GM12878 (cell line): ENCODE results near the gene ZDHHC7. TPM values are rescaled to one million over a fixed set of nuclear protein-coding genes. Genes with fewer than 3 reads are reported as not detected.

Experiments used
- ATAC-seq: fragments of 200-7000 bp; cut with Tn5 transposase; 3 replicates; pipeline ENCODE4 v1.9.1; 2020; ENCODE audit warnings: mild to moderate bottlenecking, moderate library complexity
- BruUV-seq: library from RNA; stranded (reverse); fragments of 400-500 nt; replicated peaks from 2 replicates; lab custom pipeline; 2021; lab: Mats Ljungman, UMichigan
- CTCF ChIA-PET: fragments of 300-600 bp; sonication (Branson Sonifier 250); formaldehyde crosslinking; extraction: SDS; loops from one replicate; lab custom pipeline; 2021; ENCODE audit warnings: inconsistent platforms; lab: Yijun Ruan, JAX
- POLR2A ChIA-PET: fragments of 350-600 bp; formaldehyde crosslinking; extraction: SDS; loops from one replicate; lab custom pipeline; 2021; ENCODE audit warnings: inconsistent platforms; lab: Charles Lee
- RAD21 ChIA-PET: fragments of 300-600 bp; sonication (Branson Sonifier 250); formaldehyde crosslinking; loops from one replicate; lab custom pipeline; 2023; ENCODE audit warnings: antibody characterized with exemption; ENCODE audit not compliant: unreplicated experiment; lab: Charles Lee
- SMC1A ChIA-PET: fragments of 300-600 bp; sonication (Branson Sonifier 250); formaldehyde crosslinking; loops from one replicate; lab custom pipeline; 2023; ENCODE audit not compliant: unreplicated experiment, uncharacterized antibody; lab: Charles Lee
- DNase-seq: peaks from one replicate; pipeline ENCODE4 v3.0.0-alpha.2; 2011; ENCODE audit warnings: low read depth, low spot score
- FAIRE-seq: peaks from 3 replicates; lab custom pipeline; 2011; peaks lifted over from hg19 to GRCh38; lab: Jason Lieb, UNC
- H2AFZ ChIP-seq: 2 replicates; pipeline ENCODE4 v1.6.0; 2011; ENCODE audit warnings: low read depth, low read length, control low read depth; ENCODE audit not compliant: control insufficient read depth
- H3K27ac ChIP-seq: 2 replicates; pipeline ENCODE4 v1.5.1; 2011; ENCODE audit warnings: control low read depth; ENCODE audit not compliant: control insufficient read depth, insufficient read depth
- H3K27me3 ChIP-seq, 2 experiments: replicated peaks in 1 of 2; 2 replicates each; pipeline versions ENCODE4 v1.6.0 to v1.6.1; 2011; ENCODE audit warnings: low read length in 1 of 2; ENCODE audit not compliant: control insufficient read depth in 2 of 2, insufficient read depth in 2 of 2
- H3K36me3 ChIP-seq, 2 experiments: 2 replicates each; pipeline ENCODE4 v1.5.1; 2011; ENCODE audit warnings: low read length in 1 of 2; ENCODE audit not compliant: control insufficient read depth in 2 of 2, insufficient read depth in 2 of 2
- H3K4me1 ChIP-seq: 2 replicates; pipeline ENCODE4 v1.6.1; 2011; ENCODE audit warnings: mild to moderate bottlenecking, low read length, moderate library complexity, mixed read lengths; ENCODE audit not compliant: control insufficient read depth, insufficient read depth
- H3K4me2 ChIP-seq: 2 replicates; pipeline ENCODE4 v1.6.0; 2011; ENCODE audit warnings: control low read depth; ENCODE audit not compliant: control insufficient read depth, insufficient read depth
- H3K4me3 ChIP-seq: fragments of 200-600 bp; sonication (generic); 2 replicates; pipeline ENCODE4 v1.5.1; 2016
- H3K79me2 ChIP-seq: 2 replicates; pipeline ENCODE4 v1.6.0; 2011; ENCODE audit warnings: low read length; ENCODE audit not compliant: control insufficient read depth, insufficient read depth
- H3K9ac ChIP-seq: 2 replicates; pipeline ENCODE4 v1.8.0; 2011; ENCODE audit warnings: low read length, control low read depth, mixed read lengths; ENCODE audit not compliant: control insufficient read depth, insufficient read depth
- H3K9me3 ChIP-seq: replicated peaks from 3 replicates; pipeline ENCODE4 v1.5.1; 2011; ENCODE audit warnings: mild to moderate bottlenecking, low read length; ENCODE audit not compliant: control insufficient read depth, insufficient read depth
- H4K20me1 ChIP-seq: 2 replicates; pipeline ENCODE4 v1.6.0; 2011; ENCODE audit not compliant: control insufficient read depth, insufficient read depth
- BHLHE40 ChIP-seq, 2 experiments: fragments of 450-650 bp in 1 of 2; IDR thresholded peaks; 2 replicates each; pipeline ENCODE4 v1.6.1; 2011 to 2017; ENCODE audit warnings: low read depth in 2 of 2, borderline replicate concordance in 1 of 2, improper control_type of control experiment in 1 of 2, low read length in 1 of 2, mild to moderate bottlenecking in 1 of 2
- CEBPB ChIP-seq, 2 experiments: fragments of 150-350 bp in 1 of 2; IDR thresholded peaks; 2 replicates each; pipeline ENCODE4 v1.6.1; 2012 to 2014; ENCODE audit warnings: low read depth in 2 of 2, low read length in 2 of 2, borderline replicate concordance in 1 of 2, inconsistent platforms in 1 of 2
- CHD2 ChIP-seq: IDR thresholded peaks from 2 replicates; pipeline ENCODE4 v1.6.1; 2011; ENCODE audit warnings: low read depth, low read length, improper control_type of control experiment, borderline replicate concordance
- CREB1 ChIP-seq: IDR thresholded peaks from 2 replicates; pipeline ENCODE4 v1.6.1; 2012; ENCODE audit warnings: low read depth, mild to moderate bottlenecking, inconsistent platforms
- HSF1 ChIP-seq: fragments of 150-350 bp; IDR thresholded peaks from 2 replicates; pipeline ENCODE4 v1.6.1; 2014; ENCODE audit warnings: mild to moderate bottlenecking, low read depth, low read length
- IKZF2 ChIP-seq, 2 experiments: fragments of 450-650 bp; IDR thresholded peaks; 2 replicates each; pipeline ENCODE4 v1.6.1; 2017; ENCODE audit warnings: mild to moderate bottlenecking in 2 of 2, moderate library complexity in 2 of 2
- IRF5 ChIP-seq: fragments of 450-650 bp; IDR thresholded peaks from 2 replicates; pipeline ENCODE4 v1.6.1; 2017; ENCODE audit warnings: borderline replicate concordance
- MEF2A ChIP-seq: IDR thresholded peaks from 2 replicates; pipeline ENCODE4 v1.6.1; 2011; ENCODE audit warnings: low read depth, mild to moderate bottlenecking, low read length, moderate library complexity; ENCODE audit not compliant: insufficient read depth
- ZBED1 ChIP-seq: IDR thresholded peaks from 2 replicates; pipeline ENCODE4 v1.6.1; 2016; ENCODE audit warnings: borderline replicate concordance
- WGBS: methylation state at CpG from one replicate; pipeline ENCODE4 v1.1.6; 2016; ENCODE audit warnings: low lambda C conversion rate; ENCODE audit not compliant: insufficient replicate concordance, insufficient coverage; ENCODE audit errors: missing lambda C conversion rate; 5-methylcytosine and 5-hydroxymethylcytosine counted together
- in situ Hi-C: fragments of 300-500 bp; cut with MboI; formaldehyde crosslinking; loops from 9 replicates; pipeline ENCODE4 v1.14.3; 2018; ENCODE audit warnings: mixed read lengths
- intact Hi-C: fragments of 100-400 bp; cut with micrococcal nuclease; formaldehyde crosslinking; loops from one replicate; pipeline ENCODE4 v1.14.2; 2022; ENCODE audit not compliant: unreplicated experiment
- polyA plus RNA-seq, 11 experiments: library from polyadenylated mRNA; depleted of rRNA in 4 of 11; unstranded in 6 of 11; stranded (reverse) in 5 of 11; fragments of >200 nt; fragmentation: Nextera tagmentation in 4 of 11; fragmentation: Illumina TruSeq in 1 of 11; extraction: Ambion mirVana in 4 of 11; extraction: Trizol in 1 of 11; gene quantifications; 1 replicate in 1 of 11; 2 replicates in 10 of 11; pipeline versions ENCODE4 v1.2.1 to v1.2.3, GENCODE V29; 2011 to 2016; ENCODE audit warnings: inconsistent platforms in 2 of 11, missing spikeins in 2 of 11, low read depth in 1 of 11
- total RNA-seq, 4 experiments: library from RNA; depleted of rRNA in 3 of 4; stranded (reverse); fragments of >200 nt in 3 of 4; fragmentation: Illumina TruSeq in 1 of 4; extraction: Trizol in 1 of 4; gene quantifications; 2 replicates each; pipeline versions ENCODE4 v1.2.1 to v1.2.3, GENCODE V29; 2013 to 2021

The ZDHHC7 gene
- total and polyA plus RNA-seq, 10 of the 15 experiments (the other 5 are each of a cell fraction or from before 2014, with no cell fraction given), result 0.87 to 26.0 (median 20.0) TPM

- TF ChIP-seq HSF1, result no peak
- no peak for TF ChIP-seq IRF5
These were observed 39.8 kb upstream of the ZDHHC7 start (continued) for GRCh38 chr16:85051067-85051581.

- no peak overlapping the region for H2AFZ ChIP-seq
- RAD21 ChIA-PET, result no interaction called here
These were observed 38.5 kb upstream of the ZDHHC7 start for GRCh38 chr16:85049706-85050305.

More at GRCh38 chr16:85049706-85050305, 38.5 kb upstream of the ZDHHC7 start:
- no peaks in the 10 kb centered on the region for H3K9me3 ChIP-seq
- H3K79me2 ChIP-seq, result no peaks in the 10 kb centered on the region
- H3K36me3 ChIP-seq, result no peaks in the 10 kb centered on the region
- 74% methylated on average over 15 of the region's 15 CpGs for WGBS
- H3K4me1 ChIP-seq, result peaks cover 4% of the 10 kb centered on the region
- FAIRE-seq (no peak), ATAC-seq (no peak), DNase-seq (no peak)
- H4K20me1 ChIP-seq, result no peaks in the 10 kb centered on the region
- BruUV-seq, result no TSS peak
- ChIA-PET POLR2A (no interaction called here), SMC1A (no interaction called here)
- H3K27ac ChIP-seq, result no peak overlapping the region
- H3K4me3 ChIP-seq, result no peak overlapping the region
- TF ChIP-seq CREB1 (no peak), ZBED1 (no peak), IKZF2 (IDR thresholded peaks at IDR 0.05) (no peak), CHD2 (no peak), CEBPB (IDR thresholded peaks at IDR 0.05; ENCODE audit: borderline replicate concordance in 1 of 2, low read depth in 2 of 2, low read length in 2 of 2) (no peak), BHLHE40 (IDR thresholded peaks at IDR 0.05; ENCODE audit: borderline replicate concordance in 1 of 2, low read depth in 2 of 2, low read length in 1 of 2) (no peak), MEF2A (no peak)
- TF ChIP-seq, all 136 proteins: peak for 0
- CTCF ChIA-PET, result interaction anchor here (2.4 kb wide), 1 partner anchor 23 kb away, joined by 8 read pairs; no protein-coding TSS in a partner anchor
- H3K4me2 ChIP-seq, result no peak overlapping the region
- in situ Hi-C loops (no loop called here), intact Hi-C loops (no loop called here)
- no peak overlapping the region for H3K9ac ChIP-seq
- H3K27me3 ChIP-seq, result no peaks in the 10 kb centered on the region; a peak in 1 of 4 replicates
